Measurements from ENCODE around the gene UGCG. TPM values are rescaled to one million over a fixed set of nuclear protein-coding genes. Genes with fewer than 3 reads are reported as not detected.

UGCG gene
- total and polyA plus RNA-seq, 10 of the 15 experiments (the other 5 are each of a cell fraction or from before 2014, with no cell fraction given) = 21.7 to 96.6 (median 48.9) TPM

DNA sequence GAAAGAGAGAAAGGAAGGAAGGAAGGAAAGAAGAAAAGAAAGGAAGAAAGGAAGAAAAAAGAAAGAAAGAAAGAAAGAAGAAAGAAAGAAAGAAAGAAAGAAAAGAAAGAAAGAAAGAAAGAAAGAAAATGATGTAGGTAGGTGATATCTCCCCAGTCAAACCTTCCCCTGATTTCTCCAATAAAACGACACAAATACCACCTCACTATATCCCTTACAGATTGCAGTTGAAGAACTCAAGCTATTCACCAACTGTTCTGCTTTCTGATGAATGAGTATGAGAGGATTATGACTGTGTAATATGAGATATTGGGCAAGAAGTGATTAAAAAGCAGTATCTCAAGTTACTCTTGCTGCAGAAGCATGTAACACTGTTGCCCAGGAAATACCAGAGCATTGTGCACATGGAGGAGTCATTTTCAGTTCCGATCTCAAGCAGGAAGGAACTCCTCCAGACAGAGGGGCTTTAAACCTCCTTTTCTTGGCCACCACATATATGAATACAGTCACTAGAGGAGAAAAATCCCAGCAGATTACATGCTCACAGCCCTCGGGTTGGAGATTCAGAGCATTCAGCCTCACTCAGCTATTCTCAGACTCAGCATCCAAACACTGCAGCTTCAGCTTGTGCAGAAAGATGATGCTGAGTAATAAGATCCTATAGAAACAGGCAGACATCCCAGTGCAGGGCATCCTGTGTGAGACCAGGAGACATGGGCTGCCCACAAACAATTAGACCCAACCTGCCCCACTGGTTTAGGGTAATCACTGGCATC lies 61.4 kb downstream of the UGCG start (continued):
- no peak for TF ChIP-seq HSF1 (IDR thresholded peaks at IDR 0.05; ENCODE audit: low read depth, low read length)
- TF ChIP-seq ZNF24 (IDR thresholded peaks at IDR 0.05) = no peak
- TF ChIP-seq TAF1 (IDR thresholded peaks at IDR 0.05; ENCODE audit: borderline replicate concordance, low read depth, low read length) = no peak
- no peak for TF ChIP-seq PML (IDR thresholded peaks at IDR 0.05; ENCODE audit: low read length)
- TF ChIP-seq IKZF1 (conservative IDR thresholded peaks at IDR 0.05) = peak; percentile 22; the same call in 1 of the 2 replicates
- TF ChIP-seq IKZF2 (IDR thresholded peaks at IDR 0.05) = peak in 1 of 2 experiments; percentile 52; a peak in 2 of 4 replicates
- no peak for TF ChIP-seq BCL11A (IDR thresholded peaks at IDR 0.05; ENCODE audit: low read depth, low read length)
- no peak for TF ChIP-seq FOXK2 (IDR thresholded peaks at IDR 0.05)
- TF ChIP-seq CREM (IDR thresholded peaks at IDR 0.05; ENCODE audit: low read depth) = no peak
- TF ChIP-seq BACH1 (IDR thresholded peaks at IDR 0.05; ENCODE audit: borderline replicate concordance) = no peak
- TF ChIP-seq TCF7 (IDR thresholded peaks at IDR 0.05; ENCODE audit: borderline replicate concordance) = no peak
- TF ChIP-seq NR2C2 (IDR thresholded peaks at IDR 0.05; ENCODE audit: borderline replicate concordance, control insufficient read depth, insufficient read length, low read depth) = no peak
- peak; percentile 75 for TF ChIP-seq NBN (IDR thresholded peaks at IDR 0.05)
- TF ChIP-seq USF2 (IDR thresholded peaks at IDR 0.05; ENCODE audit: borderline replicate concordance, low read depth, low read length) = no peak
- TF ChIP-seq ZNF622 (IDR thresholded peaks at IDR 0.05) = no peak
- TF ChIP-seq BMI1 (IDR thresholded peaks at IDR 0.05; ENCODE audit: borderline replicate concordance) = no peak
- 0 out of 2 replicates have a peak, but pooled peaks have one; percentile 26 for TF ChIP-seq YBX1 (IDR thresholded peaks at IDR 0.05)
- no peak for TF ChIP-seq CHD1 (IDR thresholded peaks at IDR 0.05; ENCODE audit: low read depth, low read length)
- no peak for TF ChIP-seq ZNF207 (IDR thresholded peaks at IDR 0.05; ENCODE audit: borderline replicate concordance)
- no peak for TF ChIP-seq SIN3A (IDR thresholded peaks at IDR 0.05; ENCODE audit: low read depth, low read length)
- TF ChIP-seq RB1 (IDR thresholded peaks at IDR 0.05; ENCODE audit: borderline replicate concordance) = no peak
- TF ChIP-seq CEBPB (IDR thresholded peaks at IDR 0.05; ENCODE audit: borderline replicate concordance in 1 of 2, low read depth in 2 of 2, low read length in 2 of 2) = no peak
- TF ChIP-seq STAT1 (conservative IDR thresholded peaks at IDR 0.05) = no peak
- no peak for TF ChIP-seq ZNF384 (IDR thresholded peaks at IDR 0.05; ENCODE audit: borderline replicate concordance, low read depth, low read length)
- TF ChIP-seq, protein P1, sequence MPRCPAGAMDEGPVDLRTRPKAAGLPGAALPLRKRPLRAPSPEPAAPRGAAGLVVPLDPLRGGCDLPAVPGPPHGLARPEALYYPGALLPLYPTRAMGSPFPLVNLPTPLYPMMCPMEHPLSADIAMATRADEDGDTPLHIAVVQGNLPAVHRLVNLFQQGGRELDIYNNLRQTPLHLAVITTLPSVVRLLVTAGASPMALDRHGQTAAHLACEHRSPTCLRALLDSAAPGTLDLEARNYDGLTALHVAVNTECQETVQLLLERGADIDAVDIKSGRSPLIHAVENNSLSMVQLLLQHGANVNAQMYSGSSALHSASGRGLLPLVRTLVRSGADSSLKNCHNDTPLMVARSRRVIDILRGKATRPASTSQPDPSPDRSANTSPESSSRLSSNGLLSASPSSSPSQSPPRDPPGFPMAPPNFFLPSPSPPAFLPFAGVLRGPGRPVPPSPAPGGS (IDR thresholded peaks at IDR 0.05; ENCODE audit: borderline replicate concordance, insufficient read depth, low read depth, low read length, poor library complexity, severe bottlenecking) = no peak
- TF ChIP-seq SPI1 (IDR thresholded peaks at IDR 0.05; ENCODE audit: borderline replicate concordance, insufficient read depth, low read depth, low read length) = peak; percentile 50; the same call in 1 of the 2 replicates
- no peak for TF ChIP-seq TBL1XR1 (IDR thresholded peaks at IDR 0.05; ENCODE audit: low read depth, low read length)
- TF ChIP-seq ZBED1 (IDR thresholded peaks at IDR 0.05; ENCODE audit: borderline replicate concordance) = no peak
- TF ChIP-seq NFYA (IDR thresholded peaks at IDR 0.05; ENCODE audit: borderline replicate concordance, low read depth, low read length) = no peak
- TF ChIP-seq FOS (IDR thresholded peaks at IDR 0.05; ENCODE audit: borderline replicate concordance, extremely low read depth, insufficient read length) = no peak
- TF ChIP-seq RFX5 (IDR thresholded peaks at IDR 0.05; ENCODE audit: low read depth, low read length) = no peak

All from GM12878 (cell line).